Progenitor cell of endocrine pancreas (in vitro differentiated cells): ENCODE data around the gene CTRB1. TPM values are rescaled to one million over a fixed set of nuclear protein-coding genes. Genes with fewer than 3 reads are reported as not detected.

Experiments
- DNase-seq: peaks from one replicate; pipeline ENCODE4 v3.0.0; 2021; ENCODE audit warnings: low spot score; ENCODE audit not compliant: unreplicated experiment
- H3K27ac Mint-ChIP-seq: 2 replicates; pipeline ENCODE4 v1.8.0; 2021; ENCODE audit warnings: mild to moderate bottlenecking, moderate library complexity, mixed read lengths
- H3K27me3 Mint-ChIP-seq: 2 replicates; pipeline ENCODE4 v1.8.0; 2021; ENCODE audit warnings: mixed read lengths
- H3K36me3 Mint-ChIP-seq: 2 replicates; pipeline ENCODE4 v1.8.0; 2022; ENCODE audit warnings: mixed read lengths; ENCODE audit not compliant: insufficient read depth
- H3K4me1 Mint-ChIP-seq: 2 replicates; pipeline ENCODE4 v1.8.0; 2021; ENCODE audit warnings: low read depth, mixed read lengths
- H3K4me3 Mint-ChIP-seq: 2 replicates; pipeline ENCODE4 v1.8.0; 2021; ENCODE audit warnings: low read depth, mild to moderate bottlenecking, moderate library complexity, mixed read lengths
- H3K9me3 Mint-ChIP-seq: 2 replicates; pipeline ENCODE4 v1.8.0; 2021; ENCODE audit warnings: low read depth, mixed read lengths
- total RNA-seq: library from RNA; stranded (reverse); gene quantifications from 2 replicates; pipeline ENCODE4 v1.2.1, GENCODE V29; 2021
- TF ChIP-seq, protein P1 (sequence below): fragments of 200-600 bp; sonication (generic); IDR thresholded peaks from one replicate; pipeline ENCODE4 v1.5.0; 2021; ENCODE audit warnings: antibody characterized with exemption, mild to moderate bottlenecking; ENCODE audit not compliant: unreplicated experiment

CTRB1 gene
- total RNA-seq, 1 donor from 2014 or later: not detected

DNA sequence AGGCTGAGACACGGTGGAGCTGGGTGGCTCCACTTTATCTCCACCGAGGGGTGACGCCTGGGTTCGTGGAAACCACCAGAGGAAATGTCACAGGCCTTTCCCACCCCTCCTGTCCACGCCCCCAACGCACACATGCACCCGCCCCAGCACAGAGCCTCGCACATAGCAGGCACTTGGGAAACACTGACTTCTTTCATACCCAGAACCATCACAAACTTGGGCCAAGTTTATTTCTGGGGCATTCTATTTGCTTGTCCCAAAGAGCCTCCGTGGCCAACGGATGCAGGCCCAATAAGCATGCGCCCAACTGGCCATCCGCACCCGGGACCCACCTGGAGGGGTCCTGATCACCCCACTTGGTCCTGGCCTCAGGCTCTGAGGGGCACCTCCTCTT is 29.4 kb downstream of the CTRB1 start:
- Mint-ChIP-seq H3K9me3 (no peaks in the 10 kb centered on the region), H3K4me3 (no peak overlapping the region), H3K4me1 (peaks cover 40% of the 10 kb centered on the region), H3K36me3 (no peaks in the 10 kb centered on the region), H3K27me3 (no peaks in the 10 kb centered on the region), H3K27ac (peak overlapping the region; percentile 61)
- TF ChIP-seq, protein P1, sequence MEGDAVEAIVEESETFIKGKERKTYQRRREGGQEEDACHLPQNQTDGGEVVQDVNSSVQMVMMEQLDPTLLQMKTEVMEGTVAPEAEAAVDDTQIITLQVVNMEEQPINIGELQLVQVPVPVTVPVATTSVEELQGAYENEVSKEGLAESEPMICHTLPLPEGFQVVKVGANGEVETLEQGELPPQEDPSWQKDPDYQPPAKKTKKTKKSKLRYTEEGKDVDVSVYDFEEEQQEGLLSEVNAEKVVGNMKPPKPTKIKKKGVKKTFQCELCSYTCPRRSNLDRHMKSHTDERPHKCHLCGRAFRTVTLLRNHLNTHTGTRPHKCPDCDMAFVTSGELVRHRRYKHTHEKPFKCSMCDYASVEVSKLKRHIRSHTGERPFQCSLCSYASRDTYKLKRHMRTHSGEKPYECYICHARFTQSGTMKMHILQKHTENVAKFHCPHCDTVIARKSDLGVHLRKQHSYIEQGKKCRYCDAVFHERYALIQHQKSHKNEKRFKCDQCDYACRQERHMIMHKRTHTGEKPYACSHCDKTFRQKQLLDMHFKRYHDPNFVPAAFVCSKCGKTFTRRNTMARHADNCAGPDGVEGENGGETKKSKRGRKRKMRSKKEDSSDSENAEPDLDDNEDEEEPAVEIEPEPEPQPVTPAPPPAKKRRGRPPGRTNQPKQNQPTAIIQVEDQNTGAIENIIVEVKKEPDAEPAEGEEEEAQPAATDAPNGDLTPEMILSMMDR: no peak
- no peak for DNase-seq

DNA sequence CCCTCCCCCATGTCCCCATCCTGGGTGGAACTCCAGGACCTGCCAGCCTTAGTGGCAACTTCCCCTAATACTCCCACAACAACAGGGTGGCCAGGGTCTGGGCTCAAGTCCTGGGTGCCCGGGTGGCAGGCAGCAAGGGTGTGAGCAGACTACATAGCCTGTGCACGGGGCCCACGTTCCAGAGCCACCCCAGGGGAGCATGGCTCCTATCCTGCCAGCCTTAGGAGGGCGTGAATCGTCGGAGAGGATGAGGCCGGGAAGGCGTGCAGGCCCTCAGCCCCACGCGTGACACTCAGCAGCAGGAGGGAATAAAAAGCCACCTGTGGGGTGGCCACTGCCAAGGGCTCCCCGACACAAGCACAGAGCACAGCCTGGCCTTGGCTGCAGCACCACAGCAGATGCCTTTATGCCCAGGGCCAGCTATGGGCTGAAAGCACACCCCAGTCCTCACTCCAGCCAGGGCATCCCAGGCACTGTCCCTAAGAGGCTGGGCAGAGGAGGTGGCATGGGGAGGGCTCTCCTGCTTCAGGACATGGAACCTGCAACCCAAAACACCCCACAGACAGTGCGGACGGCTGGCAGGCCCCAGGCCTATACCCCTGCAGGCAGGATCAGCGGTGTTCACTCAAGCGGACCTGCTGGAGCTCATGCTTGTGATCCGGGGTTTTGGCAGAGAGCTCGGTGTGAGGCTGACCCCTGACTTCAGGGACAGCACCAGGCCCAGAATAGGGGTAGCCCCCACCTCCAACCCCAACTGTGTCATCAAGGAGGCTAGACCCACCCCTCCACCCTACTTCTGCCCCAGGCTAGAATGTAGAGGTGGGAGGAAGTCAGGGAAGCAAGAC is 30.0 kb downstream of the CTRB1 start:
- no peaks in the 10 kb centered on the region for H3K36me3 Mint-ChIP-seq
- peak overlapping the region; percentile 21 for H3K4me3 Mint-ChIP-seq
- no peak for DNase-seq
- TF ChIP-seq, protein P1: no peak
- H3K27ac Mint-ChIP-seq: peak overlapping the region; percentile 61
- H3K9me3 Mint-ChIP-seq: no peaks in the 10 kb centered on the region
- peaks cover 38% of the 10 kb centered on the region for H3K4me1 Mint-ChIP-seq
- no peaks in the 10 kb centered on the region for H3K27me3 Mint-ChIP-seq

DNA sequence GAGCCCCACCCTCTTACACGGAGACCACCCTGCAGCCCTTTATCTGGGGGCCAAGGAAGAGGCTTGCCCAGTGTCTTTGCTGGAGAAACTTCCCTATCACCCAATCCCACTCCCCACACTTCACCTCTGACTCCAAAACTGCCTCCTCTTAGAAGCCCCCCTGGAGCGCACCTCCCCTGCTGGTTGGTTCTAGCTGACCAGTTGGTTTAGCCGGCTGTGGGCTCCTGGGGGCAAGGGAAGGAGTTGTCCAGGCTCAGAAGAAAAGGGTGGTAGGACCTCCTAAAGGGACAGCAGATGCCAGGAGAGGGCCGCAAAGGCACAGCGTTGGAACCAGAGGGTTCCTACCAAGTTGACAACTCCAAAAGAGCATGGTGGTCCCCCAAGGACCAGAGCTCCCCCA is 30.7 kb downstream of the CTRB1 start:
- no peak overlapping the region for H3K27ac Mint-ChIP-seq
- no peaks in the 10 kb centered on the region for H3K27me3 Mint-ChIP-seq
- no peaks in the 10 kb centered on the region for H3K9me3 Mint-ChIP-seq
- H3K4me3 Mint-ChIP-seq: peak overlapping the region; percentile 19
- TF ChIP-seq, protein P1: no peak
- H3K4me1 Mint-ChIP-seq: peaks cover 34% of the 10 kb centered on the region
- H3K36me3 Mint-ChIP-seq: no peaks in the 10 kb centered on the region
- no peak for DNase-seq

DNA sequence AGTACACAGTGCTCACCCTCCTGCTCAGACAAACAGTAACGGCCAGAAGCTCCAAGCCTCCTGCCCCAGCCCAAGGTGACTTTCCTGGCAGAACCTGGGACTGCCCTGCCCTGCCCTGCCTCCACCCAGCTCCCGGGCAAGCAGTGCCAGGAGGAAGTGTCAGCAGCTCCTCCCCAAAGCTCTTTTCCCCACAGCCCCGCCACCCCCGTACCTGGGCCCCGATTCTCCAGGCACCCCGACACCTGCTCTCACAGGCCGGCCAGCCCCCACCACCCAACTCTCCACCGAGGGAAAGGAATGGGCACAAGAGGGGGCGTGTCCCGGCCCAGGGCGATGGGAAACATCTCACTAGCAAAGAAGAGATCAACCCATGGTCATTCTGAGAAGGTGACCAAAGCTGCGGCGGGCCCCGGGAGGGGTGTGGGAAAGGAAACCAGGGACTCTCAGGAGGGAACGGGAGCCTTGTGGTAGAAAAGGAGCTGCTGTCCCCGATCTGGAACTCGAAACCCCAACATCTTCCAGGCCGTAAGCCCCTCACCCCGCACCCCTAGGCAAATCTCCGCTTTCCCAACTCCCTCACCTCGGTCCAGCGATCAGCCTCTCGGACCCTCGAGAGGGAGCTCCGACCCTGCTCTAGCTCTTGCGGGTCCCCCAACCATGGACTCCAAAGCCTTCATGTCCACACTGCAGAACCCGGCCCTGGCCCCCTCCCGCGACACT is 31.5 kb downstream of the CTRB1 start:
- TF ChIP-seq, protein P1: no peak
- DNase-seq: no peak
- Mint-ChIP-seq H3K36me3 (no peaks in the 10 kb centered on the region), H3K9me3 (no peaks in the 10 kb centered on the region), H3K4me1 (peaks cover 32% of the 10 kb centered on the region), H3K4me3 (peak overlapping the region; percentile 82), H3K27ac (peak overlapping the region; percentile 83), H3K27me3 (no peaks in the 10 kb centered on the region)

DNA sequence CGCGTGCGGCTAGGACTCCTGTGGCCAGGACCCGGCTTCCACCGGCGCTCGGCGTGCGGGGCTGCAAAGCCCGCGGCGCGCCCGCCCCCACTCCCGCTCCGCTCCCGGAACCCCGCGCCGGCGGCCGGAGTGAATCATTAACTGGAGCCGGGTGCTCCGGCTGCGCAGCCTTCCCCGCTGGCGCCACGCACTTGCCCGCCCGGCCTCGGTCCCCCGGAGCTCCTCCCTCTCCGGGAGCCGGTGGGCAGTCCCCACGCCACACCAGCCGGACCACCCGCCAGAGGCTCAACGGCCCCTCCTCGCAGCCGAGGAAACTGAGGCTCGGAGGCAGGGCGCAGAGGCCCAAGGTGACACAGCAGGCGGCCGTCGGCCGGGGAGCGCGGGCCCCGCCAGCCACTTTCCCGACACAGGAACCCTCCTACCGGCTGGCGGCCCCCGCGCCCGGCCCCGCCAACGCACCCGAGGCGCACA is 32.1 kb downstream of the CTRB1 start:
- Mint-ChIP-seq H3K27ac (peak overlapping the region; percentile 83), H3K9me3 (no peaks in the 10 kb centered on the region), H3K4me3 (peak overlapping the region; percentile 82), H3K36me3 (no peaks in the 10 kb centered on the region), H3K27me3 (no peaks in the 10 kb centered on the region), H3K4me1 (peaks cover 30% of the 10 kb centered on the region)
- peak; percentile 64 for DNase-seq
- TF ChIP-seq, protein P1: no peak
